ENCODE results near the gene GAB3.

GRCh38 chrX:154695911-154696675 is 54.8 kb downstream of the GAB3 start:
- TF ChIP-seq CTCF (IDR thresholded peaks at IDR 0.05; ENCODE audit: borderline replicate concordance, extremely low read depth, low read length, poor library complexity, severe bottlenecking) (no peak), EZH2 (IDR thresholded peaks at IDR 0.05; ENCODE audit: borderline replicate concordance, low read depth, low read length, severe bottlenecking) (no peak)
